Left lung (tissue), 10 donors: Measurements from ENCODE around the gene SLC39A9. TPM values are rescaled to one million over a fixed set of nuclear protein-coding genes. Genes with fewer than 3 reads are reported as not detected.

Experiments
- ATAC-seq: fragments of 200-7000 bp; cut with Tn5 transposase; one replicate; pipeline ENCODE4 v1.9.1; 2020; ENCODE audit warnings: moderate library complexity
- DNase-seq, 4 donors: peaks; one replicate each; pipeline ENCODE4 v3.0.0-alpha.2; 2013 to 2020
- H3K27ac ChIP-seq, 2 donors: fragments of 200-600 bp; sonication (generic) in 1 of 2; one replicate each; pipeline versions ENCODE4 v1.5.0 to v1.8.0; 2020 to 2021
- H3K27me3 ChIP-seq, 2 donors: fragments of 200-600 bp; sonication (generic) in 1 of 2; one replicate each; pipeline versions ENCODE4 v1.5.0 to v1.8.0; 2020 to 2021
- H3K36me3 ChIP-seq, 2 donors: fragments of 200-600 bp; sonication (generic) in 1 of 2; one replicate each; pipeline versions ENCODE4 v1.5.0 to v1.8.0; 2020 to 2021
- H3K4me1 ChIP-seq, 2 donors: fragments of 200-600 bp; one replicate each; pipeline ENCODE4 v1.8.0; 2021
- H3K4me3 ChIP-seq, 2 donors: fragments of 200-600 bp; sonication (generic) in 1 of 2; one replicate each; pipeline versions ENCODE4 v1.5.0 to v1.8.0; 2020 to 2021; ENCODE audit warnings: mild to moderate bottlenecking in 1 of 2
- H3K9me3 ChIP-seq, 2 donors: fragments of 200-600 bp; sonication (generic) in 1 of 2; one replicate each; pipeline versions ENCODE4 v1.5.0 to v1.8.0; 2020 to 2021
- intact Hi-C, 2 donors: fragments of 100-400 bp; cut with DNase I; formaldehyde crosslinking; loops; one replicate each; pipeline versions ENCODE4 v1.11.2 to v1.14.2; 2022
- polyA plus RNA-seq, 6 donors: library from polyadenylated mRNA; unstranded; fragments of 120-200 nt; gene quantifications; one replicate each; pipeline ENCODE4 v1.2.1, GENCODE V29; 2013; ENCODE audit not compliant: insufficient read length in 6 of 6
- total RNA-seq, 2 donors: library from RNA; stranded (reverse); fragmentation: NEBNext Ultra II Directional; extraction: Animal tissue kit (Norgen Biotek cat#: 25700); gene quantifications; one replicate each; pipeline ENCODE4 v1.2.1, GENCODE V29; 2021
- TF ChIP-seq, protein P1 (sequence below), 2 donors: fragments of 200-600 bp; sonication (generic) in 1 of 2; IDR thresholded peaks; one replicate each; pipeline versions ENCODE4 v1.5.0 to v1.8.0; 2021; ENCODE audit warnings: antibody characterized with exemption in 2 of 2
- donor health status: DM: no; HTN: yes; CAD: no.
- donor health status: DM: no; HTN: no; CAD: no.

The SLC39A9 gene
- total and polyA plus RNA-seq, 8 donors, result 61.6 to 75.8 (median 68.3) TPM

DNA sequence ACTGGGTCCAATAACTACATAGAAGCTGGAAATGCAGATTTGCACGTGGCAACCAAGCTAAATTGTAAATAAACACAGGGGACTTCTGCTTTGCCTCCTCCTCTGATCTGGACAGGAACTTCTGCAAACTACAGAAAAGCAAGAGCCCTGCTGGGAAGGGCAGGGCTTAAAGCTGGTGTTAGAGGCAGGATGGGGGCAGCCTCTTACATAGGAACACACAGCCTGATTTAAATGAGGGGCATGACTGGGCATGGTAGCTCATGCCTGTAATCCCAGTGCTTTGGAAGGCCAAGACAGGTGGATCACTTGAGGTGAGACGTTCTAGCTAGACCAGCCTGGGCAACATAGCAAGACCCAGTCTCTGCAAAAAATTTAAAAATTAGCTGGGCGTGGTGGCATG lies 47.1 kb upstream of the SLC39A9 start:
- TF ChIP-seq, protein P1, sequence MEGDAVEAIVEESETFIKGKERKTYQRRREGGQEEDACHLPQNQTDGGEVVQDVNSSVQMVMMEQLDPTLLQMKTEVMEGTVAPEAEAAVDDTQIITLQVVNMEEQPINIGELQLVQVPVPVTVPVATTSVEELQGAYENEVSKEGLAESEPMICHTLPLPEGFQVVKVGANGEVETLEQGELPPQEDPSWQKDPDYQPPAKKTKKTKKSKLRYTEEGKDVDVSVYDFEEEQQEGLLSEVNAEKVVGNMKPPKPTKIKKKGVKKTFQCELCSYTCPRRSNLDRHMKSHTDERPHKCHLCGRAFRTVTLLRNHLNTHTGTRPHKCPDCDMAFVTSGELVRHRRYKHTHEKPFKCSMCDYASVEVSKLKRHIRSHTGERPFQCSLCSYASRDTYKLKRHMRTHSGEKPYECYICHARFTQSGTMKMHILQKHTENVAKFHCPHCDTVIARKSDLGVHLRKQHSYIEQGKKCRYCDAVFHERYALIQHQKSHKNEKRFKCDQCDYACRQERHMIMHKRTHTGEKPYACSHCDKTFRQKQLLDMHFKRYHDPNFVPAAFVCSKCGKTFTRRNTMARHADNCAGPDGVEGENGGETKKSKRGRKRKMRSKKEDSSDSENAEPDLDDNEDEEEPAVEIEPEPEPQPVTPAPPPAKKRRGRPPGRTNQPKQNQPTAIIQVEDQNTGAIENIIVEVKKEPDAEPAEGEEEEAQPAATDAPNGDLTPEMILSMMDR (IDR thresholded peaks at IDR 0.05), result no peak
- H3K27ac ChIP-seq, result no peak overlapping the region
- intact Hi-C loops, result no loop called here
- no peak for DNase-seq
- no peak overlapping the region for H3K4me3 ChIP-seq
- H3K36me3 ChIP-seq, result no peaks in the 10 kb centered on the region
- no peaks in the 10 kb centered on the region for H3K9me3 ChIP-seq
- ATAC-seq, result no peak
- no peaks in the 10 kb centered on the region for H3K4me1 ChIP-seq
- no peaks in the 10 kb centered on the region for H3K27me3 ChIP-seq

DNA sequence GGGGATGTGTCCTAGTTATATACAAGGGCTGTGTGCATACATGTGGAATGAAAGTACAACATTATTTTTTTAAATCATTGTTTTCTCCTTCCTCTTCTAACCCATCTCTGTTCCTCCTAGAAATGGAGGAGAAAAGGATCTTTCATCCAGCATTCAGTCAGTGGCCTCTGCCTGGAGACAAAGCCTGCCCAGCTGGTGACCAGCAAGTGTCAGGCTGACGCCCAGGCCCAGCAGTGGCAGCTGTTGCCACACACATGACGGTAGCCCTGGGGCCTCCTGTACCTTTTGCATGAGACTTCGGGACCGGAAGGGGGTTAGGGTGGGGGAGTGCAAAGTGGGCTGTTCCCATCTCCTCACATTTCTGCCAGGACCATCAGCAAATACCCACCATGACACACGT lies 46.6 kb upstream of the SLC39A9 start:
- H3K36me3 ChIP-seq, result no peaks in the 10 kb centered on the region
- intact Hi-C loops, result no loop called here
- no peaks in the 10 kb centered on the region for H3K4me1 ChIP-seq
- TF ChIP-seq, protein P1 (IDR thresholded peaks at IDR 0.05), result no peak
- H3K9me3 ChIP-seq, result no peaks in the 10 kb centered on the region
- no peaks in the 10 kb centered on the region for H3K27me3 ChIP-seq
- DNase-seq (no peak), ATAC-seq (no peak)
- no peak overlapping the region for H3K4me3 ChIP-seq
- no peak overlapping the region for H3K27ac ChIP-seq

DNA sequence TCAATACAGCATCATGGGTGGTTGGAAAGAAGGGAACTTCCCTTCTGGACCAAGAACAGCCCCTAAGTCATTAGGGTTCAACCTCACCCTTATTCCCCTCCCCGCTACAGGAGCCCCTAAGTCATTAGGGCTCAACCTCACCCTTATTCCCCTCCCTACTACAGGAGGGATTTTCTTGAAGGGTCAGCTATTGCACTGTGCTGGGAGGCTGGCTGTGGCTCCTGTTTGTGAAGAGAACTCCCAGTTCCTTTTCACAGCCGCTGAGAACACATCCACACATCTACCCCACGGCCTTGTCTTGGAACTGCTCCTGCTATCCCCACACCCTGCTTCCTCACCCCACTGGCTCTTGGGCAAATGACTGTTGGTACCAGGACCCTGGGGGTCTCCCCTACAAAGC lies 45.3 kb upstream of the SLC39A9 start:
- ATAC-seq (no peak), DNase-seq (no peak)
- TF ChIP-seq, protein P1 (IDR thresholded peaks at IDR 0.05), result no peak
- Histone ChIP-seq H3K27ac (no peak overlapping the region), H3K27me3 (no peaks in the 10 kb centered on the region), H3K4me3 (no peak overlapping the region), H3K36me3 (no peaks in the 10 kb centered on the region), H3K4me1 (no peaks in the 10 kb centered on the region), H3K9me3 (no peaks in the 10 kb centered on the region)
- intact Hi-C loops, result no loop called here

DNA sequence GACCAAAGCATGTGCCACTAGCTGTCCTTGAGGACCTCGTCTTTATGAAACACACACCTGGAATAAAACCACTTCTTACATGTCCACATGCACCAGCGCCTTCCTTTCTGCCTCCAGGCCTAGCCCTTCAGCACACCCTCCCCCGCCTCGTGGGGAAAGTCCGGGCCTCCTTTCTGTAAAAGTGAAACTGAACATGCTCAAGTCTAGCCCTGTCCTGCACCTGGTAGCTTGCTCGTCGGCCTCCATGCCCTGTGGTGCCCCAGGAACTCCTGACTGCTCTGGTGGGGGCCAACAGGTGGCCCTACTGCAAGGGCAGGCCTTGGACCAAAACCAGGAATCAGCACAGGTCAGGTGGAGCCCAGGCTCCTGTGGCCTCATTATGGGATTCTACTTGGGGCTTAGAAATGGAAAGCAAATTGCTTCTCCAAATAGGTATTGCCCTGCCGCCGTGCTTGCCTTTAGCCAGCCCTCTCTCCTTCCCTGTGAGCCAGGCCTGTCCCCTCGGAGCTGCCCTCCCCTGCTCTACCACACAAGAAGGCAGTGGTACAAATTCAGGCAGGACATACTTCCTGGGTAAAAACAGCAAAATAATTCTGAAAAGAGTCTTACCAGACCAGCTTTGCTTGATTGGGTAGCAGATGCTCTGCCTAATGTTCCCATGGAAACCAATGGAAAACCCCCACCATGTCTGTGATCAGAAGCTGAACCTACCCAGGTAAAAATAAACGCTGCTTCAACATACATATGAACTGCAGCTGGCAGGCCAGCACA lies 43.9 kb upstream of the SLC39A9 start:
- no peaks in the 10 kb centered on the region for H3K27me3 ChIP-seq
- H3K4me3 ChIP-seq, result no peak overlapping the region
- no peaks in the 10 kb centered on the region for H3K9me3 ChIP-seq
- ATAC-seq, result peak; percentile 66
- no peak overlapping the region for H3K27ac ChIP-seq
- intact Hi-C loops, result no loop called here
- DNase-seq, result no peak
- no peaks in the 10 kb centered on the region for H3K4me1 ChIP-seq
- no peaks in the 10 kb centered on the region for H3K36me3 ChIP-seq
- TF ChIP-seq, protein P1 (IDR thresholded peaks at IDR 0.05), result no peak

DNA sequence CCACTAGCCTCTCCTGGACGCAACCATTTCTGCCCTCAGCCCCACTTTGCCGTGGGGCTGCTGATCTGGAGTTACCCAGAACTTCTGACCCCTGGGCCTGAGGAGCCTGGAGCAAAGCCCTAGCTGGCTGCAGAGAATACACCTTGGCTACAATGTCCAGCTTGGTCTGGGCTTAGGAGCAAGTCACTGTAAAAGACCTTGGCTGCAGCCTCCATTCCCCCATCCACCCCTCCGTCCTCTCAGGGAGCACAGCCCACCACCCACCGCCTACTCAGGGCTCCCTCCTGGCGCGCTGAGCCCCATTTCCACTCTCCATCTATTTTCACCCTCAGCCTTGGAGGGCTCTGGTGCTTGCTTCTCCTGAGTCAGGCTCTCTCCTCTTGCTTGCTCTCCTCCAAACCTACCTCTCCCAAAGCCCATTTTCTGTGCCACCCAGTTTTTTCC lies 43.3 kb upstream of the SLC39A9 start:
- ATAC-seq, result no peak
- Histone ChIP-seq H3K27ac (no peak overlapping the region), H3K36me3 (no peaks in the 10 kb centered on the region)

More for the DNA sequence above, 43.3 kb upstream of the SLC39A9 start:
- Histone ChIP-seq H3K4me3 (no peak overlapping the region), H3K4me1 (no peaks in the 10 kb centered on the region), H3K27me3 (no peaks in the 10 kb centered on the region), H3K9me3 (no peaks in the 10 kb centered on the region)
- no peak for DNase-seq
- intact Hi-C loops, result no loop called here
- TF ChIP-seq, protein P1 (IDR thresholded peaks at IDR 0.05), result no peak
